HepG2 (cell line): Measurements from ENCODE around the gene TSHZ2. TPM values are rescaled to one million over a fixed set of nuclear protein-coding genes. Genes with fewer than 3 reads are reported as not detected.

ENCODE experiments used
- ATAC-seq: fragments of 200-7000 bp; cut with Tn5 transposase; 3 replicates; pipeline ENCODE4 v1.9.1; 2020; ENCODE audit warnings: mild to moderate bottlenecking, moderate library complexity
- BruUV-seq: library from RNA; stranded (reverse); fragments of 400-500 nt; replicated peaks from 2 replicates; lab custom pipeline; 2021; lab: Mats Ljungman, UMichigan
- CTCF ChIA-PET: fragments of 300-600 bp; formaldehyde crosslinking; extraction: SDS; loops from one replicate; lab custom pipeline; 2021; ENCODE audit warnings: low total read pairs, inconsistent platforms, low intra/inter-chr PET ratio; lab: Yijun Ruan, JAX
- POLR2A ChIA-PET: fragments of 350-600 bp; sonication (Branson Sonifier 250); formaldehyde crosslinking; loops from one replicate; lab custom pipeline; 2020; ENCODE audit warnings: antibody characterized with exemption, inconsistent platforms; lab: Yijun Ruan, JAX
- DNase-seq: peaks from one replicate; pipeline ENCODE4 v3.0.0-alpha.2; 2015; ENCODE audit warnings: low spot score
- FAIRE-seq: peaks from 3 replicates; lab custom pipeline; 2011; peaks lifted over from hg19 to GRCh38; lab: Jason Lieb, UNC
- H2AFZ ChIP-seq: one replicate; pipeline ENCODE4 v1.6.1; 2011; ENCODE audit warnings: low read length, inconsistent platforms
- H3K27ac ChIP-seq: fragments of 300-600 bp; 3 replicates; pipeline ENCODE4 v1.8.0; 2011; ENCODE audit warnings: mixed run types, mild to moderate bottlenecking, mixed read lengths, low read length, inconsistent platforms; ENCODE audit not compliant: insufficient read depth; ENCODE audit errors: extremely low read length
- H3K27me3 ChIP-seq, 2 experiments: fragments of 200-600 bp in 1 of 2; 2 replicates in 1 of 2; 3 replicates in 1 of 2; pipeline versions ENCODE4 v1.6.0 to v1.8.0; 2011; ENCODE audit warnings: low read length in 2 of 2, mild to moderate bottlenecking in 2 of 2, moderate library complexity in 2 of 2, inconsistent platforms in 1 of 2; ENCODE audit not compliant: insufficient read depth in 2 of 2, control insufficient read depth in 1 of 2
- H3K36me3 ChIP-seq, 2 experiments: fragments of 200-600 bp in 1 of 2; replicated peaks in 1 of 2; 2 replicates in 1 of 2; 3 replicates in 1 of 2; pipeline versions ENCODE4 v1.5.1 to v1.8.0; 2011; ENCODE audit warnings: low read length in 2 of 2, inconsistent platforms in 1 of 2; ENCODE audit not compliant: insufficient read depth in 2 of 2, control insufficient read depth in 1 of 2
- H3K4me1 ChIP-seq: 2 replicates; pipeline ENCODE4 v1.5.1; 2012; ENCODE audit warnings: low read length, inconsistent platforms; ENCODE audit not compliant: insufficient read depth
- H3K4me2 ChIP-seq: 2 replicates; pipeline ENCODE4 v1.6.0; 2011; ENCODE audit warnings: low read depth, low read length, inconsistent platforms
- H3K4me3 ChIP-seq, 3 experiments: fragments of 200-600 bp in 1 of 3; sonication (generic), shearing (Covaris generic) in 1 of 3; replicated peaks in 1 of 3; 2 replicates each; pipeline ENCODE4 v1.5.1; 2011 to 2016; ENCODE audit warnings: low read length in 3 of 3, inconsistent platforms in 2 of 3, low read depth in 2 of 3, mild to moderate bottlenecking in 2 of 3, control low read depth in 1 of 3, mixed read lengths in 1 of 3; ENCODE audit not compliant: insufficient read depth in 1 of 3
- H3K79me2 ChIP-seq: one replicate; pipeline ENCODE4 v1.6.1; 2011; ENCODE audit warnings: low read length, inconsistent platforms; ENCODE audit not compliant: insufficient read depth
- H3K9ac ChIP-seq: 2 replicates; pipeline ENCODE4 v1.6.0; 2011; ENCODE audit warnings: mild to moderate bottlenecking, low read depth, low read length, inconsistent platforms; ENCODE audit not compliant: insufficient read depth
- H3K9me3 ChIP-seq: 2 replicates; pipeline ENCODE4 v1.5.1; 2012; ENCODE audit warnings: mild to moderate bottlenecking, low read length
- H4K20me1 ChIP-seq: 2 replicates; pipeline ENCODE4 v1.6.0; 2011; ENCODE audit warnings: inconsistent platforms, mild to moderate bottlenecking, low read length, moderate library complexity; ENCODE audit not compliant: insufficient read depth
- ARID2 ChIP-seq: sonication (generic); formaldehyde crosslinking; IDR thresholded peaks from 2 replicates; pipeline ENCODE4 v1.8.1; 2022; ENCODE audit warnings: mild to moderate bottlenecking, missing genetic modification reagents, borderline replicate concordance
- DNMT1 ChIP-seq: sonication (generic); formaldehyde crosslinking; IDR thresholded peaks from 2 replicates; pipeline ENCODE4 v1.5.1; 2020; ENCODE audit warnings: mild to moderate bottlenecking, missing genetic modification reagents
- ISL2 ChIP-seq: sonication (generic); formaldehyde crosslinking; IDR thresholded peaks from 2 replicates; pipeline ENCODE4 v1.5.0; 2020; ENCODE audit warnings: missing genetic modification reagents
- MLLT10 ChIP-seq: sonication (generic); formaldehyde crosslinking; IDR thresholded peaks from 2 replicates; pipeline ENCODE4 v1.4.0; 2020; ENCODE audit warnings: missing genetic modification reagents
- NR2F6 ChIP-seq, 2 experiments: IDR thresholded peaks; 2 replicates each; pipeline ENCODE4 v1.6.1; 2016; ENCODE audit warnings: antibody characterized with exemption in 1 of 2, mild to moderate bottlenecking in 1 of 2
- POLR2AphosphoS2 ChIP-seq: IDR thresholded peaks from 2 replicates; pipeline ENCODE4 v1.6.1; 2011; ENCODE audit warnings: low read depth, low read length, improper control_type of control experiment
- REXO4 ChIP-seq: sonication (generic); formaldehyde crosslinking; IDR thresholded peaks from 2 replicates; pipeline ENCODE4 v1.8.0; 2022; ENCODE audit warnings: missing genetic modification reagents, mild to moderate bottlenecking, borderline replicate concordance
- RFXAP ChIP-seq: sonication (generic); formaldehyde crosslinking; IDR thresholded peaks from 2 replicates; pipeline ENCODE4 v1.4.0; 2020; ENCODE audit warnings: missing genetic modification reagents, borderline replicate concordance
- SALL2 ChIP-seq: sonication (generic); formaldehyde crosslinking; IDR thresholded peaks from 2 replicates; pipeline ENCODE4 v1.8.1; 2023; ENCODE audit warnings: mild to moderate bottlenecking, missing genetic modification reagents, inconsistent platforms
- TBP ChIP-seq: sonication (generic); formaldehyde crosslinking; IDR thresholded peaks from 2 replicates; pipeline ENCODE4 v1.5.0; 2020; ENCODE audit warnings: missing genetic modification reagents
- ZBTB21 ChIP-seq: sonication (generic); formaldehyde crosslinking; IDR thresholded peaks from 2 replicates; pipeline ENCODE4 v1.4.0; 2020; ENCODE audit warnings: missing genetic modification reagents
- ZFP36L2 ChIP-seq: sonication (generic); formaldehyde crosslinking; IDR thresholded peaks from 2 replicates; pipeline ENCODE4 v1.4.0; 2020; ENCODE audit warnings: missing genetic modification reagents
- ZIK1 ChIP-seq: sonication (generic); formaldehyde crosslinking; IDR thresholded peaks from 2 replicates; pipeline ENCODE4 v1.5.0; 2020; ENCODE audit warnings: mild to moderate bottlenecking, low read depth, missing genetic modification reagents, borderline replicate concordance
- ZKSCAN1 ChIP-seq: fragments of 150-350 bp; IDR thresholded peaks from 2 replicates; pipeline ENCODE4 v1.6.1; 2014; ENCODE audit warnings: low read length
- ZNF124 ChIP-seq: sonication (generic); formaldehyde crosslinking; IDR thresholded peaks from 2 replicates; pipeline ENCODE4 v1.4.0; 2020; ENCODE audit warnings: missing genetic modification reagents
- ZNF776 ChIP-seq: sonication (generic); formaldehyde crosslinking; IDR thresholded peaks from 2 replicates; pipeline ENCODE4 v1.4.0; 2020; ENCODE audit warnings: mild to moderate bottlenecking, missing genetic modification reagents
- ZSCAN25 ChIP-seq: sonication (generic); formaldehyde crosslinking; IDR thresholded peaks from 2 replicates; pipeline ENCODE4 v1.8.0; 2022; ENCODE audit warnings: mild to moderate bottlenecking, missing genetic modification reagents
- WGBS: methylation state at CpG from one replicate; pipeline ENCODE4 v1.1.6; 2017; ENCODE audit warnings: low lambda C conversion rate; 5-methylcytosine and 5-hydroxymethylcytosine counted together
- in situ Hi-C: cut with HindIII; loops from 2 replicates; pipeline ENCODE4 v1.10.0; 2017; ENCODE audit warnings: low pct_unique_long_range_greater_than_20kb; ENCODE audit not compliant: extremely low pct_ligation_motif_present
- intact Hi-C: fragments of 100-400 bp; cut with micrococcal nuclease; formaldehyde crosslinking; loops from one replicate; pipeline ENCODE4 v1.10.0; 2022; ENCODE audit not compliant: unreplicated experiment
- polyA plus RNA-seq, 8 experiments: library from polyadenylated mRNA; depleted of rRNA in 3 of 8; stranded (reverse) in 7 of 8; unstranded in 1 of 8; fragments of >200 nt; fragmentation: Illumina TruSeq in 4 of 8; extraction: Trizol in 4 of 8; gene quantifications; 2 replicates each; pipeline versions ENCODE4 v1.2.1 to v1.2.3, GENCODE V29; 2011 to 2016; ENCODE audit warnings: low read depth in 4 of 8, missing spikeins in 1 of 8, mixed read lengths in 1 of 8; ENCODE audit not compliant: insufficient read depth in 1 of 8
- total RNA-seq, 5 experiments: library from RNA; depleted of rRNA; stranded (reverse); fragments of >200 nt; fragmentation: Illumina TruSeq; extraction: Trizol; gene quantifications; 2 replicates each; pipeline ENCODE4 v1.2.3, GENCODE V29; 2016; ENCODE audit warnings: low read depth in 1 of 5
- TF ChIP-seq, protein P1 (sequence below), 2 experiments: sonication (generic) in 1 of 2; formaldehyde crosslinking in 1 of 2; IDR thresholded peaks; 2 replicates each; pipeline versions ENCODE4 v1.4.0 to v1.6.1; 2018 to 2020; ENCODE audit warnings: missing genetic modification reagents in 2 of 2, borderline replicate concordance in 1 of 2, low read depth in 1 of 2, mild to moderate bottlenecking in 1 of 2, missing biosample characterization in 1 of 2
- TF ChIP-seq, protein P2 (sequence below): sonication (generic); formaldehyde crosslinking; IDR thresholded peaks from 2 replicates; pipeline ENCODE4 v1.9.0; 2021; ENCODE audit warnings: mild to moderate bottlenecking, missing genetic modification reagents

Gene TSHZ2
- total and polyA plus RNA-seq, 2 of the 13 experiments (the other 11 are each of a cell fraction or from before 2014, with no cell fraction given): 0.01 TPM; not detected in 1

DNA sequence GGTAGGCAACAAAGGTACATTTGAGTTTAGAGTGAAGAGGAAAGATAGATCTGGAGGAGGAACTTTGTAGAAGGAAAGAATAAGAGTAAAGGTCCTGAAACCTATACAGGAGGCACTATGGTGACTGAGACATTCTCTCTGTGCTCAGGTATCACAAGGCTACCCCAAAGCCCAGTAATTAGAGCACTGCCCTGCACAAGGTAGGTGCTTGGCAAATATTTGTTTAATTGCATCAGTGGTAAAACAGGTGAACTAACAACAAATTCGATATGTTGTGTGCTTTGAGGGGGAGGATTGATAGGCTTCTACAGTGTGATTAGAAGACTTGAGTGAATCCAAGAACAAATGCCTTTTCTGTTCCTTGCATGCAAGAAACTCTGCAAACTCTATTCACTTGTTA lies 6.8 kb upstream of the TSHZ2 start:
- Histone ChIP-seq H3K4me2 (no peak overlapping the region), H3K4me3 (no peak overlapping the region), H4K20me1 (no peaks in the 10 kb centered on the region), H3K27ac (no peak overlapping the region), H3K9ac (no peak overlapping the region), H3K27me3 (peaks cover 0 to 11% of the 10 kb centered on the region in 2 experiments; a peak in 1 of 5 replicates), H3K79me2 (no peaks in the 10 kb centered on the region), H3K9me3 (no peaks in the 10 kb centered on the region), H2AFZ (no peak overlapping the region), H3K4me1 (no peaks in the 10 kb centered on the region), H3K36me3 (no peaks in the 10 kb centered on the region)
- DNase-seq (no peak), ATAC-seq (no peak), FAIRE-seq (no peak)
- ChIA-PET CTCF (no interaction called here), POLR2A (no interaction called here)
- TF ChIP-seq ZIK1 (CRISPR knock-in tag) (no peak), DNMT1 (CRISPR knock-in tag) (no peak), ZNF776 (no peak), TBP (no peak), MLLT10 (CRISPR knock-in tag) (no peak), ZKSCAN1 (no peak), ZNF124 (CRISPR knock-in tag) (no peak), ISL2 (CRISPR knock-in tag) (no peak), ZSCAN25 (CRISPR knock-in tag) (no peak), ZFP36L2 (no peak), SALL2 (CRISPR knock-in tag) (no peak), NR2F6 (IDR thresholded peaks at IDR 0.05) (no peak), NR2F6 (CRISPR knock-in tag; IDR thresholded peaks at IDR 0.05) (no peak), ARID2 (no peak), POLR2AphosphoS2 (no peak), REXO4 (CRISPR knock-in tag) (no peak), ZBTB21 (no peak), RFXAP (no peak)
- TF ChIP-seq, protein P1, sequence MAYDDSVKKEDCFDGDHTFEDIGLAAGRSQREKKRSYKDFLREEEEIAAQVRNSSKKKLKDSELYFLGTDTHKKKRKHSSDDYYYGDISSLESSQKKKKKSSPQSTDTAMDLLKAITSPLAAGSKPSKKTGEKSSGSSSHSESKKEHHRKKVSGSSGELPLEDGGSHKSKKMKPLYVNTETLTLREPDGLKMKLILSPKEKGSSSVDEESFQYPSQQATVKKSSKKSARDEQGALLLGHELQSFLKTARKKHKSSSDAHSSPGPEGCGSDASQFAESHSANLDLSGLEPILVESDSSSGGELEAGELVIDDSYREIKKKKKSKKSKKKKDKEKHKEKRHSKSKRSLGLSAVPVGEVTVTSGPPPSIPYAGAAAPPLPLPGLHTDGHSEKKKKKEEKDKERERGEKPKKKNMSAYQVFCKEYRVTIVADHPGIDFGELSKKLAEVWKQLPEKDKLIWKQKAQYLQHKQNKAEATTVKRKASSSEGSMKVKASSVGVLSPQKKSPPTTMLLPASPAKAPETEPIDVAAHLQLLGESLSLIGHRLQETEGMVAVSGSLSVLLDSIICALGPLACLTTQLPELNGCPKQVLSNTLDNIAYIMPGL (CRISPR knock-in tag; IDR thresholded peaks at IDR 0.05; ENCODE audit: borderline replicate concordance in 1 of 2, low read depth in 1 of 2): no peak
- TF ChIP-seq, protein P2, sequence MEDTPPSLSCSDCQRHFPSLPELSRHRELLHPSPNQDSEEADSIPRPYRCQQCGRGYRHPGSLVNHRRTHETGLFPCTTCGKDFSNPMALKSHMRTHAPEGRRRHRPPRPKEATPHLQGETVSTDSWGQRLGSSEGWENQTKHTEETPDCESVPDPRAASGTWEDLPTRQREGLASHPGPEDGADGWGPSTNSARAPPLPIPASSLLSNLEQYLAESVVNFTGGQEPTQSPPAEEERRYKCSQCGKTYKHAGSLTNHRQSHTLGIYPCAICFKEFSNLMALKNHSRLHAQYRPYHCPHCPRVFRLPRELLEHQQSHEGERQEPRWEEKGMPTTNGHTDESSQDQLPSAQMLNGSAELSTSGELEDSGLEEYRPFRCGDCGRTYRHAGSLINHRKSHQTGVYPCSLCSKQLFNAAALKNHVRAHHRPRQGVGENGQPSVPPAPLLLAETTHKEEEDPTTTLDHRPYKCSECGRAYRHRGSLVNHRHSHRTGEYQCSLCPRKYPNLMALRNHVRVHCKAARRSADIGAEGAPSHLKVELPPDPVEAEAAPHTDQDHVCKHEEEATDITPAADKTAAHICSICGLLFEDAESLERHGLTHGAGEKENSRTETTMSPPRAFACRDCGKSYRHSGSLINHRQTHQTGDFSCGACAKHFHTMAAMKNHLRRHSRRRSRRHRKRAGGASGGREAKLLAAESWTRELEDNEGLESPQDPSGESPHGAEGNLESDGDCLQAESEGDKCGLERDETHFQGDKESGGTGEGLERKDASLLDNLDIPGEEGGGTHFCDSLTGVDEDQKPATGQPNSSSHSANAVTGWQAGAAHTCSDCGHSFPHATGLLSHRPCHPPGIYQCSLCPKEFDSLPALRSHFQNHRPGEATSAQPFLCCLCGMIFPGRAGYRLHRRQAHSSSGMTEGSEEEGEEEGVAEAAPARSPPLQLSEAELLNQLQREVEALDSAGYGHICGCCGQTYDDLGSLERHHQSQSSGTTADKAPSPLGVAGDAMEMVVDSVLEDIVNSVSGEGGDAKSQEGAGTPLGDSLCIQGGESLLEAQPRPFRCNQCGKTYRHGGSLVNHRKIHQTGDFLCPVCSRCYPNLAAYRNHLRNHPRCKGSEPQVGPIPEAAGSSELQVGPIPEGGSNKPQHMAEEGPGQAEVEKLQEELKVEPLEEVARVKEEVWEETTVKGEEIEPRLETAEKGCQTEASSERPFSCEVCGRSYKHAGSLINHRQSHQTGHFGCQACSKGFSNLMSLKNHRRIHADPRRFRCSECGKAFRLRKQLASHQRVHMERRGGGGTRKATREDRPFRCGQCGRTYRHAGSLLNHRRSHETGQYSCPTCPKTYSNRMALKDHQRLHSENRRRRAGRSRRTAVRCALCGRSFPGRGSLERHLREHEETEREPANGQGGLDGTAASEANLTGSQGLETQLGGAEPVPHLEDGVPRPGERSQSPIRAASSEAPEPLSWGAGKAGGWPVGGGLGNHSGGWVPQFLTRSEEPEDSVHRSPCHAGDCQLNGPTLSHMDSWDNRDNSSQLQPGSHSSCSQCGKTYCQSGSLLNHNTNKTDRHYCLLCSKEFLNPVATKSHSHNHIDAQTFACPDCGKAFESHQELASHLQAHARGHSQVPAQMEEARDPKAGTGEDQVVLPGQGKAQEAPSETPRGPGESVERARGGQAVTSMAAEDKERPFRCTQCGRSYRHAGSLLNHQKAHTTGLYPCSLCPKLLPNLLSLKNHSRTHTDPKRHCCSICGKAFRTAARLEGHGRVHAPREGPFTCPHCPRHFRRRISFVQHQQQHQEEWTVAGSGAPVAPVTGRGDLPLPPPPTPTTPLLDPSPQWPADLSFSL (CRISPR knock-in tag): no peak
- in situ Hi-C loops (no loop called here), intact Hi-C loops (no loop called here)
- 3% methylated on average over 1 of the region's 1 CpG for WGBS
- no TSS peak for BruUV-seq
